ENCODE results near the gene ITSN1.
"Not testable (repeated sequence)": the region's sequence is repeated elsewhere in the genome, so short reads cannot be mapped to it uniquely, and the experiment has no call there.

ITSN1 gene

GRCh38 chr21:33916200-33916567 is 273.9 kb downstream of the ITSN1 start:
- DNase-seq (ENCODE audit: low read depth in 2 of 3, low spot score in 2 of 3): no peak

- no peak for DNase-seq (ENCODE audit: low read depth in 2 of 3, low spot score in 2 of 3)
Measured at GRCh38 chr21:33917421-33917820, 275.1 kb downstream of the ITSN1 start.

GRCh38 chr21:33924079-33924765 is 281.9 kb downstream of the ITSN1 start:
- peak; percentile 53 to 95 (median 94) for DNase-seq (ENCODE audit: low read depth in 2 of 3, low spot score in 2 of 3)

GRCh38 chr21:33924766-33925100 is 282.4 kb downstream of the ITSN1 start:
- no peak for DNase-seq (ENCODE audit: low read depth in 2 of 3, low spot score in 2 of 3)

- not testable (repeated sequence) for DNase-seq (ENCODE audit: low read depth in 2 of 3, low spot score in 2 of 3)
Measured at GRCh38 chr21:33926248-33926647, 283.9 kb downstream of the ITSN1 start.

- not testable (repeated sequence) for DNase-seq (ENCODE audit: low read depth in 2 of 3, low spot score in 2 of 3)
Measured at GRCh38 chr21:33931052-33931798, 288.9 kb downstream of the ITSN1 start.

- DNase-seq (ENCODE audit: low read depth in 2 of 3, low spot score in 2 of 3): no peak
Measured at GRCh38 chr21:33931799-33932390, 289.6 kb downstream of the ITSN1 start.

GRCh38 chr21:33932731-33933130 is 290.4 kb downstream of the ITSN1 start:
- no peak for DNase-seq (ENCODE audit: low read depth in 2 of 3, low spot score in 2 of 3)

GRCh38 chr21:33936301-33937038 is 294.2 kb downstream of the ITSN1 start:
- DNase-seq (ENCODE audit: low read depth in 2 of 3, low spot score in 2 of 3): no peak

- DNase-seq (ENCODE audit: low read depth in 2 of 3, low spot score in 2 of 3): no peak
Measured at GRCh38 chr21:33937146-33937545, 294.8 kb downstream of the ITSN1 start.

GRCh38 chr21:33937931-33938339 is 295.6 kb downstream of the ITSN1 start:
- no peak for DNase-seq (ENCODE audit: low read depth in 2 of 3, low spot score in 2 of 3)

GRCh38 chr21:33938381-33938780 is 296.1 kb downstream of the ITSN1 start:
- no peak for DNase-seq (ENCODE audit: low read depth in 2 of 3, low spot score in 2 of 3)

- no peak for DNase-seq (ENCODE audit: low read depth in 2 of 3, low spot score in 2 of 3)
Measured at GRCh38 chr21:33939226-33939625, 296.9 kb downstream of the ITSN1 start.

- DNase-seq (ENCODE audit: low read depth in 2 of 3, low spot score in 2 of 3): no peak
Measured at GRCh38 chr21:33940164-33940880, 298.0 kb downstream of the ITSN1 start.

- DNase-seq (ENCODE audit: low read depth in 2 of 3, low spot score in 2 of 3): no peak
Measured at GRCh38 chr21:33940881-33941245, 298.6 kb downstream of the ITSN1 start.

- no peak for DNase-seq (ENCODE audit: low read depth in 2 of 3, low spot score in 2 of 3)
Measured at GRCh38 chr21:33942426-33942825, 300.1 kb downstream of the ITSN1 start.

GRCh38 chr21:33943293-33943692 is 301.0 kb downstream of the ITSN1 start:
- no peak for DNase-seq (ENCODE audit: low read depth in 2 of 3, low spot score in 2 of 3)

GRCh38 chr21:33944185-33944763 is 302.0 kb downstream of the ITSN1 start:
- no peak for DNase-seq (ENCODE audit: low read depth in 2 of 3, low spot score in 2 of 3)

- no peak for DNase-seq (ENCODE audit: low read depth in 2 of 3, low spot score in 2 of 3)
Measured at GRCh38 chr21:33945652-33946270, 303.5 kb downstream of the ITSN1 start.

- peak in 2 of 3 experiments; percentile 54 to 58 for DNase-seq (ENCODE audit: low read depth in 2 of 3, low spot score in 2 of 3)
Measured at GRCh38 chr21:33947451-33948095, 305.3 kb downstream of the ITSN1 start.

All from activated CD8-positive, alpha-beta memory T cell treated with anti-CD3 and anti-CD28 coated beads for 48 hours (primary cell).